K562 (cell line): Measurements from ENCODE around the gene MRPL54.

Source experiments
- CTCF ChIP-seq, 3 experiments: IDR thresholded peaks in 2 of 3; conservative IDR thresholded peaks in 1 of 3; 2 replicates each; pipeline ENCODE4 v1.5.1; 2011 to 2012; ENCODE audit warnings: low read length in 3 of 3, mild to moderate bottlenecking in 3 of 3, control low read depth in 2 of 3, improper control_type of control experiment in 1 of 3, inconsistent platforms in 1 of 3, low read depth in 1 of 3, mixed read lengths in 1 of 3, moderate library complexity in 1 of 3; ENCODE audit not compliant: insufficient read depth in 2 of 3
- JUND ChIP-seq, 2 experiments: IDR thresholded peaks; 2 replicates in 1 of 2; 3 replicates in 1 of 2; pipeline ENCODE4 v1.6.1; 2011; ENCODE audit warnings: borderline replicate concordance in 2 of 2, low read depth in 2 of 2, low read length in 2 of 2, improper control_type of control experiment in 1 of 2, missing biosample characterization in 1 of 2, missing genetic modification characterization in 1 of 2, missing genetic modification reagents in 1 of 2
- RAD21 ChIP-seq, 2 experiments: fragments of 250-450 bp in 1 of 2; fragments of 450-650 bp in 1 of 2; sonication (Bioruptor Pico) in 1 of 2; formaldehyde crosslinking in 1 of 2; IDR thresholded peaks in 1 of 2; conservative IDR thresholded peaks in 1 of 2; 2 replicates each; pipeline versions ENCODE4 v1.4.0 to v1.8.0; 2020 to 2022; ENCODE audit warnings: mild to moderate bottlenecking in 2 of 2, moderate library complexity in 1 of 2
- RFX5 ChIP-seq: IDR thresholded peaks from 2 replicates; pipeline ENCODE4 v1.6.1; 2011; ENCODE audit warnings: low read depth, mild to moderate bottlenecking, improper control_type of control experiment, low read length
- SMC3 ChIP-seq: conservative IDR thresholded peaks from 2 replicates; pipeline ENCODE4 v1.6.1; 2011; ENCODE audit warnings: low read depth, low read length, improper control_type of control experiment; ENCODE audit not compliant: insufficient read depth
- ZBTB7A ChIP-seq: IDR thresholded peaks from 2 replicates; pipeline ENCODE4 v1.6.1; 2011; ENCODE audit warnings: low read depth, mild to moderate bottlenecking, low read length, moderate library complexity, borderline replicate concordance; ENCODE audit not compliant: control insufficient read depth
- ZFP1 ChIP-seq: fragments of 450-650 bp; formaldehyde crosslinking; IDR thresholded peaks from 2 replicates; pipeline ENCODE4 v1.4.0; 2020; ENCODE audit warnings: mild to moderate bottlenecking, mixed read lengths

GRCh38 chr19:3778899-3779723, 16.6 kb downstream of the MRPL54 start:
- TF ChIP-seq ZFP1 (CRISPR knock-in tag) = no peak
- no peak for TF ChIP-seq RFX5
- TF ChIP-seq CTCF (IDR thresholded peaks at IDR 0.05 in 2 of 3, conservative IDR thresholded peaks at IDR 0.05 in 1 of 3; ENCODE audit: insufficient read depth in 2 of 3, low read depth in 1 of 3, low read length in 3 of 3) = no peak
- TF ChIP-seq JUND (IDR thresholded peaks at IDR 0.05; ENCODE audit: borderline replicate concordance, low read depth, low read length) = no peak
- no peak for TF ChIP-seq JUND (tag; IDR thresholded peaks at IDR 0.05; ENCODE audit: borderline replicate concordance, low read depth, low read length)
- TF ChIP-seq RAD21 (CRISPR knock-in tag; conservative IDR thresholded peaks at IDR 0.05 in 1 of 2, IDR thresholded peaks at IDR 0.05 in 1 of 2) = no peak
- TF ChIP-seq ZBTB7A = peak; percentile 55; the same call in 1 of the 2 replicates
- TF ChIP-seq SMC3 = no peak
